GOT3 (cell line): ENCODE results near the gene ANXA8.
"Not testable (repeated sequence)": the region's sequence is repeated elsewhere in the genome, so short reads cannot be mapped to it uniquely, and the experiment has no call there.

Experiments used
- DNase-seq: peaks from one replicate; lab custom pipeline; 2025; ENCODE audit warnings: mixed read lengths; lab: John Stamatoyannopoulos, UW

The ANXA8 gene

GRCh38 chr10:47483923-47484322 lies at the start of gene ANXA8:
ANXA8 (minus strand) TSS chr10:47484115; CDS start chr10:47483933, 182 bp downstream.
- DNase-seq: not testable (repeated sequence)

- not testable (repeated sequence) for DNase-seq
These were observed 39.6 kb upstream of the ANXA8 start, which contains the start of gene AGAP9 for GRCh38 chr10:47523475-47523874. AGAP9 (minus strand) TSS chr10:47523638; CDS start chr10:47523526, 112 bp downstream.

GRCh38 chr10:47502313-47502712 lies 18.4 kb upstream of the ANXA8 start:
- not testable (repeated sequence) for DNase-seq

- not testable (repeated sequence) for DNase-seq
These were observed 10.3 kb upstream of the ANXA8 start for GRCh38 chr10:47494226-47494625.

- not testable (repeated sequence) for DNase-seq
These were observed 7.7 kb upstream of the ANXA8 start, which contains the start of gene FAM25G for GRCh38 chr10:47491600-47491999. FAM25G (minus strand) TSS chr10:47491700; CDS start chr10:47491674, 26 bp downstream.

- DNase-seq: not testable (repeated sequence)
These were observed 5.7 kb upstream of the ANXA8 start for GRCh38 chr10:47489630-47490029.

GRCh38 chr10:47485943-47486342 lies 2.0 kb upstream of the ANXA8 start:
- DNase-seq: not testable (repeated sequence)

- not testable (repeated sequence) for DNase-seq
These were observed 871 bp upstream of the ANXA8 start for GRCh38 chr10:47484786-47485185.

GRCh38 chr10:47482367-47482766 lies 1.5 kb downstream of the ANXA8 start:
- DNase-seq: not testable (repeated sequence)

GRCh38 chr10:47481768-47482181 lies 2.1 kb downstream of the ANXA8 start:
- DNase-seq: not testable (repeated sequence)

- not testable (repeated sequence) for DNase-seq
These were observed 2.6 kb downstream of the ANXA8 start for GRCh38 chr10:47481182-47481766.

- not testable (repeated sequence) for DNase-seq
These were observed 3.8 kb downstream of the ANXA8 start for GRCh38 chr10:47480133-47480532.

GRCh38 chr10:47478114-47478513 lies 5.8 kb downstream of the ANXA8 start:
- DNase-seq: not testable (repeated sequence)

GRCh38 chr10:47477078-47477477 lies 6.8 kb downstream of the ANXA8 start:
- not testable (repeated sequence) for DNase-seq

GRCh38 chr10:47475101-47475500 lies 8.8 kb downstream of the ANXA8 start:
- DNase-seq: not testable (repeated sequence)

GRCh38 chr10:47473516-47473915 lies 10.4 kb downstream of the ANXA8 start:
- DNase-seq: not testable (repeated sequence)

- not testable (repeated sequence) for DNase-seq
These were observed 11.3 kb downstream of the ANXA8 start for GRCh38 chr10:47472647-47473046.

GRCh38 chr10:47472072-47472471 lies 11.8 kb downstream of the ANXA8 start:
- not testable (repeated sequence) for DNase-seq

GRCh38 chr10:47468731-47469528 lies 15.0 kb downstream of the ANXA8 start:
- DNase-seq: not testable (repeated sequence)

- not testable (repeated sequence) for DNase-seq
These were observed 16.0 kb downstream of the ANXA8 start for GRCh38 chr10:47467957-47468356.

GRCh38 chr10:47467458-47467857 lies 16.5 kb downstream of the ANXA8 start:
- not testable (repeated sequence) for DNase-seq

- not testable (repeated sequence) for DNase-seq
These were observed 18.5 kb downstream of the ANXA8 start for GRCh38 chr10:47465216-47465917.
